Measurements from ENCODE around the gene MUC5B. TPM values are rescaled to one million over a fixed set of nuclear protein-coding genes. Genes with fewer than 3 reads are reported as not detected.

MUC5B gene
- total RNA-seq, 1 donor from 2014 or later = 0.25 TPM

DNA sequence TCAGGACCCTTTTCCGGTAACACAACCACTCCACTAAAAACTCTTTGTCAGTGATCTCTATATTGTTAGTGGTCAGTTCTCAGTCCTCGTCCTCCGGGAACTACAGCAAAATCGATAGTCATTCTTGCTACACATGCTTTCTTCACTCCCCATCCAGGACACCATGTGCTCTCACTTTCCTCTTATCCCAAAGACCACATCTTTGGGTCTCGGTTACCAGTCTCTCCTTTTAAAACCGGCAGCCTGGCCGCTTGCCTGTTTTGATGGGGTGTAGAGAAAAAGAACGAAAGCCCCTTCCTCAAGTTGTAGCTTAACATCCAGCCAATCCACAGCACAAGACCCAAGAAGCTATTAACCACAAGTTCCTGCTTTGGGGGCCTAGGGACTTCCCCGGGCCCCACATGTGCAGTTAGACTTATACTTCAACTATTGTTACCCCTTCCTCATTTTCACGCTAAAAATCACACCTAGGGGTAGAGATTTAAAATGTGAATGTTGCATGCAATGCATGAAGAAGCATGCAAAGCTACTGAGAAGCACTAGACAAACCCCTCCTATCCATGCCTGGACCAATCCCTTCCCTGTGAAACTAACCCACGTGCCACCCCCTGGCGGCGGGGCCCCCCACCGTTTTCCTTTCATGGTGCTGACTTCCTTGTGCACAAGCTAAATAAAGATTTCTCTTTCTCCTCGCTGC, 88.1 kb downstream of the MUC5B start:
- Histone ChIP-seq H3K36me3 (peaks cover 0 to under 1% of the 10 kb centered on the region in 2 donors), H3K27me3 (no peaks in the 10 kb centered on the region), H3K9me3 (no peaks in the 10 kb centered on the region), H3K4me1 (peaks cover 41% of the 10 kb centered on the region), H3K27ac (no peak overlapping the region), H3K4me3 (peak overlapping the region; percentile 76 to 87)
- peak in 1 of 2 donors; percentile 81 for DNase-seq (ENCODE audit: extremely low spot score in 2 of 2)
- intact Hi-C loops (cut with DNase I) = no loop called here
- no peak for TF ChIP-seq CTCF (IDR thresholded peaks at IDR 0.05)
- no peak for TF ChIP-seq POLR2A (IDR thresholded peaks at IDR 0.05)
- no peak for TF ChIP-seq POLR2AphosphoS5 (IDR thresholded peaks at IDR 0.05; ENCODE audit: insufficient read depth in 1 of 2, low read depth in 1 of 2)

Small RNAs within 50 kb of the gene (microRNA-seq; reads per million reads assigned to microRNA genes)
- not detected for gene MIR6744 (ENCODE audit: borderline number of aligned reads, borderline replicate concordance)

Small RNAs within 50 kb of the gene (small RNA-seq; reads per million reads assigned to genes)
- gene MIR6744 = not detected

Other genes with a start within 250 kb of the MUC5B start
- gene MUC6, start 186.3 kb upstream of the MUC5B start, total RNA-seq = not detected
- gene MUC2, start 148.2 kb upstream of the MUC5B start, total RNA-seq = not detected
- not detected for gene MUC5AC, start 65.1 kb upstream of the MUC5B start, total RNA-seq
- gene TOLLIP, start 86.6 kb downstream of the MUC5B start, total RNA-seq = 52.5 TPM
- gene BRSK2, start 166.9 kb downstream of the MUC5B start, total RNA-seq = 3.9 TPM

Measured in vagina (tissue), 2 donors.